Lower leg skin (tissue), 3 donors: ENCODE data around the gene SENP3.

Experiments used
- POLR2A ChIP-seq, 2 donors: fragments of 450-650 bp; IDR thresholded peaks; one replicate each; pipeline ENCODE4 v1.6.1; 2016 to 2017; ENCODE audit warnings: antibody characterized with exemption in 2 of 2, mild to moderate bottlenecking in 1 of 2, moderate library complexity in 1 of 2
- TF ChIP-seq, protein P1 (sequence below), 3 donors: fragments of 450-650 bp; IDR thresholded peaks; one replicate each; pipeline ENCODE4 v1.5.1; 2016; ENCODE audit warnings: antibody characterized with exemption in 3 of 3, mild to moderate bottlenecking in 3 of 3, moderate library complexity in 2 of 3

DNA sequence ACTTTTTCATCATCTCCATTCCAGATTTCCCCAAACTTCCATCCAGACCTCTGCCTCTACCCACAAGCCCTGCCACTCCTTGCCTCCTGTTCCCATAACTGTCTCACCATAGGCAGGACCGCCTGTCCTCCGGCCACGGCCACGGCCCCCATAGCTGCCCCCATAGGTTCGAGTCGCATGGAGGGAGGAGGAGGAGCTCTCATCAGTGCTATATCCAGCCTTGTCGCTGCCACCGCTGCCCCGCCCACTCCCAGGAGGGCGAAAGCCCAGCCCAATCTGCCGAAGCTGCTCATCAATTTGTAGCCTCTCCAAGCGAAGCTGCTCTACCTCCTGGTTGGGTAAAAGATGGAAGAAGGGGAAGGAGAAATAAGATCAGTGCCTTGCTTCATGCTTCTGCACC is 31.6 kb downstream of the SENP3 start:
- TF ChIP-seq, protein P1, sequence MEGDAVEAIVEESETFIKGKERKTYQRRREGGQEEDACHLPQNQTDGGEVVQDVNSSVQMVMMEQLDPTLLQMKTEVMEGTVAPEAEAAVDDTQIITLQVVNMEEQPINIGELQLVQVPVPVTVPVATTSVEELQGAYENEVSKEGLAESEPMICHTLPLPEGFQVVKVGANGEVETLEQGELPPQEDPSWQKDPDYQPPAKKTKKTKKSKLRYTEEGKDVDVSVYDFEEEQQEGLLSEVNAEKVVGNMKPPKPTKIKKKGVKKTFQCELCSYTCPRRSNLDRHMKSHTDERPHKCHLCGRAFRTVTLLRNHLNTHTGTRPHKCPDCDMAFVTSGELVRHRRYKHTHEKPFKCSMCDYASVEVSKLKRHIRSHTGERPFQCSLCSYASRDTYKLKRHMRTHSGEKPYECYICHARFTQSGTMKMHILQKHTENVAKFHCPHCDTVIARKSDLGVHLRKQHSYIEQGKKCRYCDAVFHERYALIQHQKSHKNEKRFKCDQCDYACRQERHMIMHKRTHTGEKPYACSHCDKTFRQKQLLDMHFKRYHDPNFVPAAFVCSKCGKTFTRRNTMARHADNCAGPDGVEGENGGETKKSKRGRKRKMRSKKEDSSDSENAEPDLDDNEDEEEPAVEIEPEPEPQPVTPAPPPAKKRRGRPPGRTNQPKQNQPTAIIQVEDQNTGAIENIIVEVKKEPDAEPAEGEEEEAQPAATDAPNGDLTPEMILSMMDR (IDR thresholded peaks at IDR 0.05) = no peak
- TF ChIP-seq POLR2A (IDR thresholded peaks at IDR 0.05) = no peak
